NCI-H510A treated with DMSO at 0.1 percent for 48 hours (cell line): ENCODE measurements around the gene EPHA5.
"Not testable (repeated sequence)": the region's sequence is repeated elsewhere in the genome, so short reads cannot be mapped to it uniquely, and the experiment has no call there.

ENCODE experiments used
- DNase-seq: peaks from one replicate; lab custom pipeline; 2025; lab: John Stamatoyannopoulos, UW

The EPHA5 gene

DNA sequence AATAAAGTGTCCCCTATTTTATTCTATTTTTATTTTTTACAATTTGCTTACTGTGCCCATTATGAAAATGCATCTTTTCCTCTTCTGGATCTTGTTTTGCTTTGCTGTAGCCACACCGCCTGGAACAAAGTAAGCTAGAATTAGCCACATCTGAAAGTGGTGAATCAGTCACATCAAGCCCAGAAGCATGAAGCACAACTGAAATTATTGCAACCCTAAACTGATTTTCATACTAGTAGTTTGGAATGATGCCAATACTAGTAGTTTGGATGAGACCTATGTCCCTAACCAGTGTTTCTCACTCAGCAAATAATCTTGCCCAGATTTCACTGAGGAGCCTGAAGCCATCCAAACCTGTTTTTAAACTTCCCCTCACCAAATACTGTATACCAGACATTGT lies 303.0 kb downstream of the EPHA5 start:
- DNase-seq, result no peak

DNA sequence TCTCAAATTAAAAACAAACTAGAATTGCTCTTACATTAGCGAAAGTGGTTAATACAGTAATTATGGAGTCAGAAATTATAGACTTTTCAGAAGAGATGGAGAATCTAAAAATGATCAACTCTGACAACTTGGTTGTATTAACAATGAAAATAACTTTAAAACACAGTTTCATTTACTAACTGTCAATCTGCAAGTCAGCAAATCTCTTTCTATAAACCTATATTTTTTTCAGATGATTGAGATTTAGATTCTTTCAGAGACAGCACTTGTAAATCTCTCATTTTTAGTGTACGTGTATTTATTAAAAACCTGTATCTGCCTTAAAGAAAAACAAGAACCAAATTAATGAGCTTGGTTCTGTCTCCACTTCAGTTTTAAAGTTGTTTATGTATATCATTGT lies 311.4 kb downstream of the EPHA5 start:
- DNase-seq, result no peak

DNA sequence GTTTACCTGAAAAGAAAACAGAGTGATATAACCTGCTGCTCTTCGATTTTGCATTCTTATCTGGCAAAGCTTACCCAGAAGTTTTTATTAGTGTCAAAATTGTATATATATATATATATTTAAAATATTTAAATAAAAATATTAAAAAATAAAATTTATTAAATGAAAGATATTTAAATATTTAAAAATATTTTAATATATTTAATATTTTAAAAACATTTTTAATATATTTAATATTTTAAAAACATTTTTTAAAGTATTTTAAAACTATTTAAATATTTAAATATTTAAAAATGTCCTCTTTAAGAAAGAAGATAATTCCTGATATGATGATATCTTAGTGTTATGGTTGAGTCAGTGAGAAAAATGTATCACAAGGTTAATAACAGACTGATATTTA lies 317.2 kb downstream of the EPHA5 start:
- no peak for DNase-seq

DNA sequence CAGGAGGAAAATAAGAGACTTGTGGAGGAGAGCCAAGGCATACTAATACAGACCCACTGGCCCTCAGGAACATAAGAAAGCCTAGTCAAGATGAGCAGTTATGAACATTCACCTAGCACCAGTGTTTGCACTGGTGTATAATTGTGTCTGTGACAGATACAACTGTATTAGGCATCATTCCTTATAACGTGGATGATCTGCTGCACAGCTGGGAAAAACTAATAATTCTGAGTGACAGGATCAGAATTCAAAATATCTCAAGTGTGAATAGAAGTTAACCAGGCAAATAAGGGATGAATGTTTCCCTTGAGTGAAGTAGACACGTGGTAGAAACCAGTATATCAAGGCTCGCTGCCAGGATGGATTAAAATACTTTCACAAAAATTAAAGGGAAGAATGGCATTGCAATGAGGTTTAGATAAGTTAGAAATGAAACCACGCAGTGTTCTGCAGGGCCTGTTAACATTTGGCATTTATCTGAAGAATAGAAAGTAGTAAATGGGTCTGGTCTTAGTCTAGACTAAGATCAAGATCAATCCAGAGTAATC lies 325.9 kb downstream of the EPHA5 start:
- DNase-seq, result no peak

DNA sequence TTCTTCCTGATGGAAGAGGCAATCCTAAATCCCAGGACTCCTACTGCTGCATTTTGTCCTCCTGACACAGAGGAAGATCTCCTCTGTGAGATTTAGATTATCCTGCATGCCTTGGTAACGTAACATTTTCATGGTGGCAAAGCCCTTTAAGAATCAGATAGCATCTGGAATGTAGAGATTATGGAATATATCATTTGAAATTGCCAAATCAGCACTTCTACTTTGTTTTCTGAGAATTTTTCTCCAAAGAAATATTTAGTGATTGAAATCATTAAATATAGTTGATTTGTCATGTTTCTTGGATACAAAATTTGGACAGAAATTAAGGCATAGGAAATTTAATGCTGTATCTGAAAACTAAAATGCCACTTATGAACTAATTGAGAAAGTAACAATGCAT lies 326.9 kb downstream of the EPHA5 start:
- DNase-seq, result no peak

DNA sequence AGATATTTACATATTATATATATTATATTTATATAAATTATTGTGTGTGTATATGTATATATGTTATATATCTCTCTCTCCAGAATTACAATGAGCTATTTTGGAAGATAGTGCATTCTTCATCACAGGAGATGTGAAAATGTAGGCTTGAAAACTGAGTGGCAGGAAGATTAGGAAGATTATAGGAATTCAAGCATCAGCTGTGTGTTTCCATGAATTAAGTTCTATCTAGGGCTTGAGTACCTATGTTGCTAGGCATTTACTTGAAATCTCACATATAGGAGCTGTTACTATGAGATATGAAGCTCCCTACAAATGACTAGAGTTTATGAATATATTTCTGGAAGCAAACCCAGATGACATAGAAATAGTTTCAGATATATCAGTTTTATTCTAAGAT lies 328.7 kb downstream of the EPHA5 start:
- DNase-seq, result no peak

DNA sequence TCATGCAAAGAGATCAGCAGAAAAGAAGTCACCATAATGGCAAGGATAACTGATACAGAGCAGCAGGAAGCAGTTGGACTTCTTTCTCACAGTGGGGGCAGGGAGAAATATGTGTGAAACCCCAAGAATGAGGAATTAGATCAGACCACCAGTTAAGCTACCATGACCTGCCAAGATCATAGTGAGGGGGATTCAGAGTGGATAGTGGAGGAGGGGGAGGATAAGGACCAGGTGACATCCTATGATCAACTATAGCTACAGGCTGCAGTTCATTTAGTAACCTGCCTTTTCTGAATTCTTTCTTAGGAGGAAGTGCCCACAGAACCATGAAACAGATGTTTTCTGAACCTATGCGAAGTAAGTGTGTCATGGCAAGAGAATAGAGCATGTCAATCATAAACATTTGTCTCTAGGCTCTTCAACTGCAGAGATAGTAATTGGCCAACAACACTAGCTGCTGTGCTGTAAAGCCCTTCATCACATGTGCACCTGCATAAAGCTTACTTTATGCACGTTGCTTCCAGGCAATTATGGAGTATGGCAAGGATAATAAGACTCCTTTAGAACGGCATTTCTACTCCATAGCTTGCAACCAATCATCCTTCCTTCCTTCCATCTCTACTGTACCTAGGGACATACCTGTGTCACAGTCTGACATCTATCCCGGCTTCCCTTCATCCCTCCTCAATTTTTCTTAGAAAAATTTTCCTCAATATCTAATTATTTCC lies 329.7 kb downstream of the EPHA5 start:
- no peak for DNase-seq

DNA sequence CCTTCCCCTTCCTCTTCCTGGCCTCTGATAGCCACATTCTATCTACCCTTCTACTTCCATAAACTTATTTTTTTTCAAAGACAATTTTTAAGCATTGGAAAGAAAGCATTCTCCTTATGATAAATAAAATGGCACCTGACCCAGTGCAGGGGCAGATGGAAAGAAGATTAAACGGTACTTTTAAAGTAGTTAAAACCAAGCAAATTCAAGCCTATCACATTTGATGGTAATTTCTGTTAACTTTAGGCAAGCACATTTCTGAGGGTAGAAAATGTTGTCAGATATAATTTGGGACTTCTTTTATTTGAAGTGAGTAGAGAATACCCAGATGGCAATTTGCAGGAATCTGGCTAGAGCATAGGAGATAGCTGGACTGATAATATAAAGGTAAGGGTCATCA lies 332.9 kb downstream of the EPHA5 start:
- no peak for DNase-seq

DNA sequence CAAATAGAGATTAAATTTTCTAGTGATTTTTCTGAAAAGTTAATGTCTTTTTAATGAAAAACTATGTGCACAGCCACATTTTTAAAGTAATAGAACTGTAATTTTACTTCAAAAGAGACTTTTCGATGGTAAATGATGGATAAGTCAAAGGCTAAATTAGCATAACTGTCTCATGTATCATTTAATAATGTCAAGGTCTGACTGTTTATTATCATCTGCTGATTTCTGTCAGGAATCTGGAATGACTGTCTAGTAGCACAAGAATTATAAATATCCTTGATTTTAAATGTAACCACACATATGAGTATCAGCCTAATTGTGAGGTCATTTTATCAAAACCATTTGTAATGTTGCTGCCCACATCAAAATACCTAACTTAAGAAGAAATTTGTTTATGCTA lies 333.8 kb downstream of the EPHA5 start:
- DNase-seq, result no peak

DNA sequence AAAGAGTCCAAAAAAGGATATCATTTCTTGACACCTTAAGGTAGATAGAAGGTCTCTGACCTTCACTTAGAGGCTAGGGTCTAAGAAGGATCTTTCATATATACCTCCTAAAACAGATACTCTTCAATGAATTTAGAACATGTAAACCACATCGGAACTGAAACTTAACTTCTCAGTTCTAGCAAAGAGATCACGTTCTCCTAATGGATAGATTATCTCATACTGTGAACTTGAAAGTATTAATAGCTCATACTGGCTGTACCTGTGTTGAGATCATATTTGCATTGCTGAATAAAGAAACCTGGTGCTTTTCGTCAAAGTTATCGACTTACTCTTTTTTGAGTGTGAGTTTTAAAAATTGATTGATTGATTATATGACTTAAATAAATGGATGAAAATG lies 353.8 kb downstream of the EPHA5 start:
- no peak for DNase-seq

DNA sequence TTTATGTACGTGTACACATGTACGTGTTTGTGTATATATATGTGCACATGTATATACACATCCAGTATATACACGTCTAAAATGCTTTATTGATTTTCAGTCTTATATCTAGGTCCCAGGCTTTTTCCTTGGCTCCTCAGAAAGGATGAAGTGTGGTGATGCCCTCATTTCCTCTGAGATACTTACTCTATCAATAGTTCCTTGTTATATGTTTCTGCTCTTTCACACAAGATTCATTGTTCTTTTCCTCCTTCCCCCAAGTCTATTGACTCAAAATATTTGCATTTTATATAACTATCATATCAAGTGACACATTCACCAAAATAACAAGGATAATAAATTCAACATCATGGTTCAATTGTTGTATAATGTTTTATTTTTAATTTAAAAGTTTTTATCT lies 359.2 kb downstream of the EPHA5 start:
- DNase-seq, result no peak

DNA sequence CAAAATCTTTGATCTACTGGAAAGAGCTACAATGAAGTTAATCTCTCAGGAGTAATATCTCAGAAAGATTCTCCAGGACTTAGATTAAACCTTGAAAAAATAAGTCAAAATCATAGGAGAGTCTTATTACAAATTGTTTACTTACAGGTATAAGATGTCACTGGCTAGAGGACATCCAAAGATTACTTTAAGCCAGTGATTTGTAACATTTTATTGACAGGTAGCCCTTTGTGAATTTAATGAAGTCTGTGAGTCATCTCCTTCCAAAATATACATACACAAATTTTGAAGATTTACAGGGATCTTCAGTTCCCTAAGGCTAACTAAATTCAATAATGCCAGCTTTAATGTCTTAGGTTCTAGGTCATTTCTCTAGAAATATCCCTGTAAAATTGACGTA lies 359.7 kb downstream of the EPHA5 start:
- DNase-seq, result no peak

DNA sequence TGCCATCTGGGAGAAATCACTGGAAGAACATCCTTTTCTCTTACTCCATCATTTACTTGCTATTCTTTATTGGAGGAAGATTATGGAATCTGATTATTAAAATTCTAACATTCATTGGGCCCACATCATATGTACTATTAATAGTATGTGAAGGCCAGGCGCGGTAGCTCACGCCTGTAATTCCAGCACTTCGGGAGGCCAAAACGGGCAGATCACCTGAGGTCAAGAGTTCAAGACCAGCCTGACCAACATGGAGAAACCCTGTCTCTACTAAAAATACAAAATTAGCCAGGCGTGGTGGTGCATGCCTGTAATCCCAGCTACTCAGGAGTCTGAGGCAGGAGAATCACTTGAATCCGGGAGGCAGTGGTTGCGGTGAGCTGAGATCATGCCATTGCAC lies 361.7 kb downstream of the EPHA5 start:
- not testable (repeated sequence) for DNase-seq

DNA sequence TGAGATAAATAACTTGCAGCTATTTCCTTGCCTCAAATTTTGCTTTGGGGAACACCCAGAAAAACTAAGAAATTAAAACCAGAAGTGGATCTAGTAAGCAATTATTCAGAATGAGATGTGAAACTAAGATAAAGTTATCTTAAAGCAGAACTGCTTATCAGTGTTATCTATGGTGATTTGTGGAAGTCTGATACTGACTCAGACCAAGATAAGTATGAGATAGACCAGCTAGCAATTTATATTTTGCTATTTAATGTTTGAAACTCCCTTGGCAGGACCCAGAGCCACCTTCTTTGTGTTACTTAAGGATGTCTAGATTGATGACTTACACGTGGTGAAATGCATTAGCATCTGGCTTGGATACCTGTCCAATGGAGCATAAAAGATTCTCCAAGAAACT lies 368.1 kb downstream of the EPHA5 start:
- DNase-seq, result no peak

DNA sequence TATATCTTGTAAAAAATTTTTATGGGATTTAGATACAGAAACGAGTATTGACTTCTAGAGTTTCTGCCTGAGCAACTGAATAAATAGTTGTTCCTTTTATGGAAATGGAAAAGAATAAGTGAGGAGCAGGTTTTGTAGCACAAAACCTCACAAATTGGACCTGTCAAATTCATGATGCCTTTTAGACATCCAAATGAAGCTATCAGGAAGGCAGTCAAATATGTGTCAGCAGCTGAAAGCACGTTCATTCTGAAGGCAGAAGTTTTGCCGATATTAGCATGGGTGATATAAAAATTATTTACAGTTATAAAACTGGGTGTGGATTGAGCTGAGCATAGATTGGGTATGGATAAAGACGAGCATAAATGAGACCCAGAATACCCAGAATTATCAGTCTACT lies 374.0 kb downstream of the EPHA5 start:
- DNase-seq, result no peak

DNA sequence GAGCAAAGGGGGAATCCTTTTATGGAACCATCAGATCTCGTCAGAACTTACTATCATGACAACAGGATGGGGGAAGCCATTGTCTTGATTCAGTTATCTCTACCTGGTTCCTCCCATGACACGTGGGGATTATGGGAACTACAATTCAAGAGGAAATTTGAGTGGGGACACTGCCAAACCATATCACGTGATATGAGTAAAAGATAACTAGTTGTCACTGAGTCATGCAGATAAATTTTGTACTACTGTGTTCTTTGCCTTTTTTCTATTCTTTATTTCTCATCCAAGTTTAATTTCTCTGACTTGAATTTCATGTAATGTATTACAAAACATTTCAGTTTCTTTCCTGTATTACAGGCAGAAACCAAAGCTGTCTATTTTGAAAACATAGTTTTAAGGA lies 383.2 kb downstream of the EPHA5 start:
- DNase-seq, result no peak
